Transverse colon (tissue), 4 donors: ENCODE measurements around the gene FAR2.

ENCODE experiments used
- EP300 ChIP-seq: sonication (generic); formaldehyde crosslinking; IDR thresholded peaks from one replicate; pipeline ENCODE4 v1.6.1; 2017; ENCODE audit warnings: antibody characterized with exemption, low read depth
- POLR2AphosphoS5 ChIP-seq, 3 donors: sonication (generic); formaldehyde crosslinking; IDR thresholded peaks; one replicate each; pipeline ENCODE4 v1.6.1; 2016; ENCODE audit warnings: antibody characterized with exemption in 3 of 3
- TF ChIP-seq, protein P1 (sequence below), 5 experiments: fragments of 200-600 bp in 3 of 5; fragments of 450-650 bp in 2 of 5; sonication (generic) in 3 of 5; IDR thresholded peaks; 1 replicate in 2 of 5; 2 replicates in 3 of 5; pipeline ENCODE4 v1.5.1; 2016 to 2017; ENCODE audit warnings: antibody characterized with exemption in 5 of 5, inconsistent platforms in 3 of 5, mild to moderate bottlenecking in 2 of 5, moderate library complexity in 1 of 5

GRCh38 chr12:29149691-29150281 is 708 bp downstream of the FAR2 start:
- TF ChIP-seq, protein P1, sequence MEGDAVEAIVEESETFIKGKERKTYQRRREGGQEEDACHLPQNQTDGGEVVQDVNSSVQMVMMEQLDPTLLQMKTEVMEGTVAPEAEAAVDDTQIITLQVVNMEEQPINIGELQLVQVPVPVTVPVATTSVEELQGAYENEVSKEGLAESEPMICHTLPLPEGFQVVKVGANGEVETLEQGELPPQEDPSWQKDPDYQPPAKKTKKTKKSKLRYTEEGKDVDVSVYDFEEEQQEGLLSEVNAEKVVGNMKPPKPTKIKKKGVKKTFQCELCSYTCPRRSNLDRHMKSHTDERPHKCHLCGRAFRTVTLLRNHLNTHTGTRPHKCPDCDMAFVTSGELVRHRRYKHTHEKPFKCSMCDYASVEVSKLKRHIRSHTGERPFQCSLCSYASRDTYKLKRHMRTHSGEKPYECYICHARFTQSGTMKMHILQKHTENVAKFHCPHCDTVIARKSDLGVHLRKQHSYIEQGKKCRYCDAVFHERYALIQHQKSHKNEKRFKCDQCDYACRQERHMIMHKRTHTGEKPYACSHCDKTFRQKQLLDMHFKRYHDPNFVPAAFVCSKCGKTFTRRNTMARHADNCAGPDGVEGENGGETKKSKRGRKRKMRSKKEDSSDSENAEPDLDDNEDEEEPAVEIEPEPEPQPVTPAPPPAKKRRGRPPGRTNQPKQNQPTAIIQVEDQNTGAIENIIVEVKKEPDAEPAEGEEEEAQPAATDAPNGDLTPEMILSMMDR (IDR thresholded peaks at IDR 0.05) = no peak
- TF ChIP-seq POLR2AphosphoS5 (IDR thresholded peaks at IDR 0.05) (no peak), EP300 (no peak)
